ENCODE measurements around the gene IYD. TPM values are rescaled to one million over a fixed set of nuclear protein-coding genes. Genes with fewer than 3 reads are reported as not detected.

Gene IYD, protein sequence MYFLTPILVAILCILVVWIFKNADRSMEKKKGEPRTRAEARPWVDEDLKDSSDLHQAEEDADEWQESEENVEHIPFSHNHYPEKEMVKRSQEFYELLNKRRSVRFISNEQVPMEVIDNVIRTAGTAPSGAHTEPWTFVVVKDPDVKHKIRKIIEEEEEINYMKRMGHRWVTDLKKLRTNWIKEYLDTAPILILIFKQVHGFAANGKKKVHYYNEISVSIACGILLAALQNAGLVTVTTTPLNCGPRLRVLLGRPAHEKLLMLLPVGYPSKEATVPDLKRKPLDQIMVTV
- not detected for polyA plus RNA-seq (2012; ENCODE audit: insufficient read depth, insufficient read length, low read depth)

DNA sequence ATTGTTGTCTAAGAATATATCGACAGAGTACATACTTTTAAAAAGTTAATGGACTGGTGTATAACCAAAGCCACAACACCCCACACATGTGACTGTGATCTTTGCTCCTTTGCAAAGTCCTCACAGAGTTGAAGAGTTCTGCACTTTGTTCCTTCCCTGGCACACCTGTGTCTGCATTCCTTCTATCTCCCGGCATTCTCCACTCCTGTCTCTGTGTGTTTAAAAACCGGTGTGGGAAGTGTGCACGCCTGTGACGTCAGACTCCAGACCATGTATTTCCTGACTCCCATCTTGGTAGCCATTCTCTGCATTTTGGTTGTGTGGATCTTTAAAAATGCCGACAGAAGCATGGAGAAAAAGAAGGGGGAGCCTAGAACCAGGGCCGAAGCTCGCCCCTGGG is at the start of gene IYD:
Gene IYD, plus strand, starts transcription at position 251 of the 400 bp plus-strand sequence. Its CDS starts 20 bp downstream, at position 271.
- Histone ChIP-seq H3K27me3 (no peaks in the 10 kb centered on the region), H3K4me3 (ENCODE audit: low read depth, low read length) (no peak within 1 kb of the TSS), H3K4me1 (no peaks in the 10 kb centered on the region), H3K9me3 (no peaks in the 10 kb centered on the region), H3K36me3 (no peaks in the 10 kb centered on the region)
- TF ChIP-seq, protein P1, sequence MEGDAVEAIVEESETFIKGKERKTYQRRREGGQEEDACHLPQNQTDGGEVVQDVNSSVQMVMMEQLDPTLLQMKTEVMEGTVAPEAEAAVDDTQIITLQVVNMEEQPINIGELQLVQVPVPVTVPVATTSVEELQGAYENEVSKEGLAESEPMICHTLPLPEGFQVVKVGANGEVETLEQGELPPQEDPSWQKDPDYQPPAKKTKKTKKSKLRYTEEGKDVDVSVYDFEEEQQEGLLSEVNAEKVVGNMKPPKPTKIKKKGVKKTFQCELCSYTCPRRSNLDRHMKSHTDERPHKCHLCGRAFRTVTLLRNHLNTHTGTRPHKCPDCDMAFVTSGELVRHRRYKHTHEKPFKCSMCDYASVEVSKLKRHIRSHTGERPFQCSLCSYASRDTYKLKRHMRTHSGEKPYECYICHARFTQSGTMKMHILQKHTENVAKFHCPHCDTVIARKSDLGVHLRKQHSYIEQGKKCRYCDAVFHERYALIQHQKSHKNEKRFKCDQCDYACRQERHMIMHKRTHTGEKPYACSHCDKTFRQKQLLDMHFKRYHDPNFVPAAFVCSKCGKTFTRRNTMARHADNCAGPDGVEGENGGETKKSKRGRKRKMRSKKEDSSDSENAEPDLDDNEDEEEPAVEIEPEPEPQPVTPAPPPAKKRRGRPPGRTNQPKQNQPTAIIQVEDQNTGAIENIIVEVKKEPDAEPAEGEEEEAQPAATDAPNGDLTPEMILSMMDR (IDR thresholded peaks at IDR 0.05; ENCODE audit: low read depth, low read length): no peak
- DNase-seq: no peak

DNA sequence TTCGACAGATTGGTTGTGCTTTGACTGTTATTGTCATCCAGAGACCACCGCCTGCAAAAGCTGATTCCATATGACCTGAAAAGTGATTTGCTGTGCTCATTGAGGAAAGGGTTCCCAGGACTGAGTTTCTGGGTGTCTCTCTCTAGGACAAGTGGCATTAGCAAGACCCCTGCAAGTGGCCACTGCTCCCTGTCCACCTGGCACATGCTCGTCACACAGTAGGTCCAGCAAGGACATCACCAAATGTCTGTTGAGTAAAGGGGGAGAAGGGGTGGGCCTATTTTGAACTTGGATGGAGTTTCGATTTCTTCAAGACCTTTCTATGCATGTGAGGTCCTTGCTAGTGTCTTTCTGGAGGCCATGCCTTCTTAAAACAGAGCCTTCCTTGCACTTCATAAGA is 48.9 kb upstream of the IYD start:
- H3K9me3 ChIP-seq: no peaks in the 10 kb centered on the region
- H3K36me3 ChIP-seq: no peaks in the 10 kb centered on the region
- H3K4me3 ChIP-seq (ENCODE audit: low read depth, low read length): no peak overlapping the region
- TF ChIP-seq, protein P1 (IDR thresholded peaks at IDR 0.05; ENCODE audit: low read depth, low read length): no peak
- DNase-seq: no peak
- H3K27me3 ChIP-seq: no peaks in the 10 kb centered on the region
- no peaks in the 10 kb centered on the region for H3K4me1 ChIP-seq

DNA sequence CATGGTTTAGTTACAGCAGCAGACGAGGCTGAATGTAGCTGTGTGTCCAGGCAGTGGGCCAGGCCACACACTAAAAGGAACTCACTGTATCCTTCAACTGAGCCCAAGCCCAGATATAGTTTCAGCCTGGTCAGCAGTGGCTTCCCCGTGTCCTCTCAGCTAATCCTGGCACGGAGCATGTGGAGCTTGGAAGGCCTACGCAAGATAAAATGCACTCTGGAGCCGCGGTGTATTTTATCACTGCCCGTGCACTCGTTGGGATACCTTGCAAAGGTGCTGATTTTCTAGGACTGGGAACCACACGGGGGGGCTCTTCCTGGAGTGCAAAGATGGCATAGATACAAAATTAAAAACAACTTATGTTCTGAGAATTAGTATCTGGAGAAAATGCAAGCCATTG is 48.4 kb upstream of the IYD start:
- no peaks in the 10 kb centered on the region for H3K4me1 ChIP-seq
- DNase-seq: no peak
- H3K4me3 ChIP-seq (ENCODE audit: low read depth, low read length): no peak overlapping the region
- H3K36me3 ChIP-seq: no peaks in the 10 kb centered on the region
- H3K27me3 ChIP-seq: no peaks in the 10 kb centered on the region
- TF ChIP-seq, protein P1 (IDR thresholded peaks at IDR 0.05; ENCODE audit: low read depth, low read length): no peak
- H3K9me3 ChIP-seq: no peaks in the 10 kb centered on the region

DNA sequence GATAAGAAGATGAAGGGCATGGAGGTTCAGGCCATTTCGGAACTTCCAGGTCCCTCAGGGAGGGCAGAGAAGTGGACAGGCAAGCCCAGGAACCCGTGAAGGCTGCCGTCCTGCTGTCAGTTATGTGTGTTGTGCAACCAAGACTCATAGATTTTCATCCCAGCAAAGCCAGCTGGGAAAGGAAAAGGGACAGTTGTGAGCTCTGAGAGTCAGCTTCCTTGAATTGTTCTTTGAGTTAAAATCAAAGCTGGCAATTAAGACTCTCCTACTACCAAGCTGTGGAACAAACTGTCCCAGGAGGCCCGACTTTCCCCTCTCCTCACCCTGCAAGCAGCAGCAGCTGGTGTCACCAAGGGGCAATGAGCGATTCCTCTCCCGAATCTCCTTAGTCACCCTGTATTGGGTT is 46.3 kb upstream of the IYD start:
- Histone ChIP-seq H3K9me3 (no peaks in the 10 kb centered on the region), H3K36me3 (no peaks in the 10 kb centered on the region), H3K4me1 (no peaks in the 10 kb centered on the region), H3K27me3 (no peaks in the 10 kb centered on the region), H3K4me3 (ENCODE audit: low read depth, low read length) (no peak overlapping the region)
- TF ChIP-seq, protein P1 (IDR thresholded peaks at IDR 0.05; ENCODE audit: low read depth, low read length): no peak
- DNase-seq: no peak

DNA sequence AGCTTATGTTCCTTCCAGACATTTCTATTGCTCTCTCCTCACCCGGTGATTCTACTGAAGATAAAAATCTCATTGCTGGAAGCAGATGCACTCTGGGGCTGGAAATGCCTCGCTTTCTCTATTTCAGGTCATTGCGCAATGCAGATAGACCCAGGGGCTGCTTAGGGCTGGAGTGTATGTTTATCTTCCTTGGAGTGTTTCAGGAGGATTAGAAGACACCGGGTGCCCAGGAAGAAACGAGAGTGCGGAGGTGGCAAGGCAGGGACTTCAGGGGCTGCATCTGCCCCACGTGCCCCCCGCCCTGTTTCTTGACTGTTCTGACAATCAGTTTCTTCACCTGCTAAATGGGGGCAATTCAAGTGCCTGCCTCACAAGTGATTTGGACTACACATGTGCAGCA is 45.6 kb upstream of the IYD start:
- Histone ChIP-seq H3K36me3 (no peaks in the 10 kb centered on the region), H3K4me3 (ENCODE audit: low read depth, low read length) (no peak overlapping the region), H3K27me3 (no peaks in the 10 kb centered on the region), H3K9me3 (no peaks in the 10 kb centered on the region), H3K4me1 (no peaks in the 10 kb centered on the region)
- TF ChIP-seq, protein P1 (IDR thresholded peaks at IDR 0.05; ENCODE audit: low read depth, low read length): no peak
- DNase-seq: no peak

DNA sequence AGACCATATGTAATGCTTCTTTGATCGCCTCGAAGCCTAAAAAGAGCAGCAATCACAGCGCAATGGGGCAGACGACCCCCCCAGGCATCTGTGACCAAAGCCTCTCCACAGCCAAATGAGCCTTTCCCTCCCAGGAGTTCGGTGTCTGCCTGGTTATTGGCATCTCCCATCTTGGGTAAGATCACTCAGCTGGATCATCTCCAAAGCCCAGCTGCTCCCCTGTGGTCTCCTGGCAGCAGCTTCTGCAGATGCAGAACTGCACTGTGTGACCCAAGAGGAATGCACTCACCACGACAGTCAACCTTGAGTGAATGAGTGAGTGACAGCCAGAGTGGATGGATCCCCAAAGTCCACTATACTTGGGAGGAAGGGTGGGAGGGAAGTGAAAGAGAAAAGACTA is 44.8 kb upstream of the IYD start:
- no peak overlapping the region for H3K4me3 ChIP-seq (ENCODE audit: low read depth, low read length)
- no peaks in the 10 kb centered on the region for H3K36me3 ChIP-seq
- TF ChIP-seq, protein P1 (IDR thresholded peaks at IDR 0.05; ENCODE audit: low read depth, low read length): no peak
- no peaks in the 10 kb centered on the region for H3K27me3 ChIP-seq
- H3K4me1 ChIP-seq: no peaks in the 10 kb centered on the region
- no peaks in the 10 kb centered on the region for H3K9me3 ChIP-seq
- DNase-seq: no peak
